HEK293 (cell line): ENCODE results near the gene CAV1.

Experiments used
- GLIS2 ChIP-seq: fragments of 450-650 bp; formaldehyde crosslinking; IDR thresholded peaks from 2 replicates; pipeline ENCODE4 v1.5.1; 2016; ENCODE audit warnings: missing biosample characterization, missing genetic modification characterization
- KLF10 ChIP-seq: fragments of 450-650 bp; IDR thresholded peaks from 2 replicates; pipeline ENCODE4 v1.5.1; 2018; ENCODE audit warnings: missing biosample characterization, mild to moderate bottlenecking, missing genetic modification characterization
- PRDM1 ChIP-seq: fragments of 450-650 bp; formaldehyde crosslinking; IDR thresholded peaks from 2 replicates; pipeline ENCODE4; 2016; ENCODE audit warnings: missing biosample characterization, missing genetic modification characterization
- SP3 ChIP-seq: fragments of 450-650 bp; formaldehyde crosslinking; IDR thresholded peaks from 2 replicates; pipeline ENCODE4 v1.5.1; 2016; ENCODE audit warnings: missing biosample characterization, missing genetic modification characterization
- ZBTB8A ChIP-seq: fragments of 450-650 bp; formaldehyde crosslinking; IDR thresholded peaks from 2 replicates; pipeline ENCODE4 v1.5.1; 2016; ENCODE audit warnings: missing biosample characterization, missing genetic modification characterization
- ZNF19 ChIP-seq: fragments of 450-650 bp; formaldehyde crosslinking; IDR thresholded peaks from 2 replicates; pipeline ENCODE4; 2016; ENCODE audit warnings: missing biosample characterization, missing genetic modification characterization, low read depth
- ZNF24 ChIP-seq: fragments of 450-650 bp; formaldehyde crosslinking; IDR thresholded peaks from 2 replicates; pipeline ENCODE4 v1.5.1; 2016; ENCODE audit warnings: missing biosample characterization, missing genetic modification characterization
- ZNF311 ChIP-seq: fragments of 450-650 bp; formaldehyde crosslinking; IDR thresholded peaks from 2 replicates; pipeline ENCODE4 v1.5.1; 2017; ENCODE audit warnings: missing biosample characterization, missing genetic modification characterization, borderline replicate concordance
- ZNF324 ChIP-seq: fragments of 450-650 bp; formaldehyde crosslinking; IDR thresholded peaks from 2 replicates; pipeline ENCODE4 v1.5.1; 2016; ENCODE audit warnings: missing biosample characterization, missing genetic modification characterization
- ZNF366 ChIP-seq: fragments of 450-650 bp; formaldehyde crosslinking; conservative IDR thresholded peaks from 2 replicates; pipeline ENCODE4 v1.5.1; 2016; ENCODE audit warnings: missing biosample characterization, missing genetic modification characterization
- ZNF404 ChIP-seq: fragments of 450-650 bp; formaldehyde crosslinking; IDR thresholded peaks from 2 replicates; pipeline ENCODE4 v1.5.1; 2017; ENCODE audit warnings: missing biosample characterization, missing genetic modification characterization
- ZNF521 ChIP-seq: fragments of 450-650 bp; formaldehyde crosslinking; IDR thresholded peaks from 2 replicates; pipeline ENCODE4 v1.5.1; 2017; ENCODE audit warnings: missing biosample characterization, mild to moderate bottlenecking, missing genetic modification characterization
- ZNF544 ChIP-seq: fragments of 450-650 bp; formaldehyde crosslinking; IDR thresholded peaks from 2 replicates; pipeline ENCODE4 v1.5.0; 2017; ENCODE audit warnings: missing biosample characterization, missing genetic modification characterization
- ZNF610 ChIP-seq: fragments of 450-650 bp; formaldehyde crosslinking; IDR thresholded peaks from 2 replicates; pipeline ENCODE4 v1.5.1; 2016; ENCODE audit warnings: missing biosample characterization, missing genetic modification characterization, borderline replicate concordance
- ZNF791 ChIP-seq: fragments of 450-650 bp; formaldehyde crosslinking; IDR thresholded peaks from 2 replicates; pipeline ENCODE4 v1.5.1; 2016; ENCODE audit warnings: missing biosample characterization, missing genetic modification characterization
- ZNF792 ChIP-seq: fragments of 450-650 bp; formaldehyde crosslinking; IDR thresholded peaks from 2 replicates; pipeline ENCODE4 v1.5.1; 2016; ENCODE audit warnings: missing biosample characterization, missing genetic modification characterization
- TF ChIP-seq, protein P1 (sequence below): fragments of 450-650 bp; formaldehyde crosslinking; IDR thresholded peaks from 2 replicates; pipeline ENCODE4 v1.5.1; 2017; ENCODE audit warnings: missing biosample characterization, missing genetic modification characterization
- TF ChIP-seq, protein P2 (sequence below): fragments of 450-650 bp; formaldehyde crosslinking; IDR thresholded peaks from 2 replicates; pipeline ENCODE4 v1.5.1; 2016; ENCODE audit warnings: missing biosample characterization, missing genetic modification characterization
- TF ChIP-seq, protein P3 (sequence below): fragments of 450-650 bp; formaldehyde crosslinking; optimal IDR thresholded peaks from 2 replicates; pipeline ENCODE3; 2016; ENCODE audit warnings: missing biosample characterization, mild to moderate bottlenecking, missing genetic modification characterization
- TF ChIP-seq, protein P4 (sequence below): fragments of 450-650 bp; formaldehyde crosslinking; IDR thresholded peaks from 2 replicates; pipeline ENCODE4 v1.5.1; 2016; ENCODE audit warnings: missing biosample characterization, missing genetic modification characterization
- TF ChIP-seq, protein P5 (sequence below): fragments of 450-650 bp; formaldehyde crosslinking; IDR thresholded peaks from 2 replicates; pipeline ENCODE4 v1.5.1; 2016; ENCODE audit warnings: missing biosample characterization, missing genetic modification characterization

The CAV1 gene

DNA sequence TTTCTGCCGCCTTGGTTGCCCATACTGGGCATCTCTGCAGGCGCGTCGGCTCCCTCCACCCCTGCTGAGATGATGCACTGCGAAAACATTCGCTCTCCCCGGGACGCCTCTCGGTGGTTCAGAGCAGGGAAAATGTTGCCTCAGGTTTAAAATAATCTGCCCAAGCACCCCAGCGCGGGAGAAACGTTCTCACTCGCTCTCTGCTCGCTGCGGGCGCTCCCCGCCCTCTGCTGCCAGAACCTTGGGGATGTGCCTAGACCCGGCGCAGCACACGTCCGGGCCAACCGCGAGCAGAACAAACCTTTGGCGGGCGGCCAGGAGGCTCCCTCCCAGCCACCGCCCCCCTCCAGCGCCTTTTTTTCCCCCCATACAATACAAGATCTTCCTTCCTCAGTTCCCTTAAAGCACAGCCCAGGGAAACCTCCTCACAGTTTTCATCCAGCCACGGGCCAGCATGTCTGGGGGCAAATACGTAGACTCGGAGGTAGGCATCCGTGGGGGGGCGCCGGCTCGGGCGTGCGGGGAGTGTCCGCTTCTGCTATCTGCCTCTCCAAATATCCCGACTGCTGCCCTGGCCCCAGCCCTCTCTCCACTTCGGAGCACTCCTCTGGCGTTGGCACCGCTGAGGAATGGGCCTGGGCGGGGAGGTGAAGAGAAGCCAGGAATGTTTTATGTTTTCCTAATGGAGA, at the start of gene CAV1 (continued):
- TF ChIP-seq, protein P1, sequence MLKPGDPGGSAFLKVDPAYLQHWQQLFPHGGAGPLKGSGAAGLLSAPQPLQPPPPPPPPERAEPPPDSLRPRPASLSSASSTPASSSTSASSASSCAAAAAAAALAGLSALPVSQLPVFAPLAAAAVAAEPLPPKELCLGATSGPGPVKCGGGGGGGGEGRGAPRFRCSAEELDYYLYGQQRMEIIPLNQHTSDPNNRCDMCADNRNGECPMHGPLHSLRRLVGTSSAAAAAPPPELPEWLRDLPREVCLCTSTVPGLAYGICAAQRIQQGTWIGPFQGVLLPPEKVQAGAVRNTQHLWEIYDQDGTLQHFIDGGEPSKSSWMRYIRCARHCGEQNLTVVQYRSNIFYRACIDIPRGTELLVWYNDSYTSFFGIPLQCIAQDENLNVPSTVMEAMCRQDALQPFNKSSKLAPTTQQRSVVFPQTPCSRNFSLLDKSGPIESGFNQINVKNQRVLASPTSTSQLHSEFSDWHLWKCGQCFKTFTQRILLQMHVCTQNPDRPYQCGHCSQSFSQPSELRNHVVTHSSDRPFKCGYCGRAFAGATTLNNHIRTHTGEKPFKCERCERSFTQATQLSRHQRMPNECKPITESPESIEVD: peak; percentile 12; the same call in 1 of the 2 replicates
- TF ChIP-seq ZNF792 (tag by site-specific recombination) (0 out of 2 replicates have a peak, but pooled peaks have one; percentile 42), SP3 (peak; percentile 57), ZNF324 (tag by site-specific recombination) (peak; percentile 37; the same call in 1 of the 2 replicates), ZNF791 (no peak), ZNF521 (no peak), KLF10 (peak; percentile 86), ZNF366 (tag by site-specific recombination) (peak; percentile 69), PRDM1 (tag by site-specific recombination) (peak; percentile 61; the same call in 1 of the 2 replicates), ZNF404 (tag by site-specific recombination) (no peak), ZBTB8A (tag by site-specific recombination) (peak; percentile 96), GLIS2 (peak; percentile 90; the same call in 1 of the 2 replicates), ZNF544 (tag by site-specific recombination) (no peak), ZNF19 (tag by site-specific recombination) (no peak), ZNF610 (tag by site-specific recombination) (peak; percentile 63; the same call in 1 of the 2 replicates), ZNF311 (tag by site-specific recombination) (no peak), ZNF24 (tag by site-specific recombination) (0 out of 2 replicates have a peak, but pooled peaks have one; percentile 64)
- TF ChIP-seq, protein P2, sequence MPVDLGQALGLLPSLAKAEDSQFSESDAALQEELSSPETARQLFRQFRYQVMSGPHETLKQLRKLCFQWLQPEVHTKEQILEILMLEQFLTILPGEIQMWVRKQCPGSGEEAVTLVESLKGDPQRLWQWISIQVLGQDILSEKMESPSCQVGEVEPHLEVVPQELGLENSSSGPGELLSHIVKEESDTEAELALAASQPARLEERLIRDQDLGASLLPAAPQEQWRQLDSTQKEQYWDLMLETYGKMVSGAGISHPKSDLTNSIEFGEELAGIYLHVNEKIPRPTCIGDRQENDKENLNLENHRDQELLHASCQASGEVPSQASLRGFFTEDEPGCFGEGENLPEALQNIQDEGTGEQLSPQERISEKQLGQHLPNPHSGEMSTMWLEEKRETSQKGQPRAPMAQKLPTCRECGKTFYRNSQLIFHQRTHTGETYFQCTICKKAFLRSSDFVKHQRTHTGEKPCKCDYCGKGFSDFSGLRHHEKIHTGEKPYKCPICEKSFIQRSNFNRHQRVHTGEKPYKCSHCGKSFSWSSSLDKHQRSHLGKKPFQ (tag by site-specific recombination): peak; percentile 82
- TF ChIP-seq, protein P3, sequence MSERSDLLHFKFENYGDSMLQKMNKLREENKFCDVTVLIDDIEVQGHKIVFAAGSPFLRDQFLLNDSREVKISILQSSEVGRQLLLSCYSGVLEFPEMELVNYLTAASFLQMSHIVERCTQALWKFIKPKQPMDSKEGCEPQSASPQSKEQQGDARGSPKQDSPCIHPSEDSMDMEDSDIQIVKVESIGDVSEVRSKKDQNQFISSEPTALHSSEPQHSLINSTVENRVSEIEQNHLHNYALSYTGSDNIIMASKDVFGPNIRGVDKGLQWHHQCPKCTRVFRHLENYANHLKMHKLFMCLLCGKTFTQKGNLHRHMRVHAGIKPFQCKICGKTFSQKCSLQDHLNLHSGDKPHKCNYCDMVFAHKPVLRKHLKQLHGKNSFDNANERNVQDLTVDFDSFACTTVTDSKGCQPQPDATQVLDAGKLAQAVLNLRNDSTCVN (tag by site-specific recombination): peak; percentile 78
- TF ChIP-seq, protein P4, sequence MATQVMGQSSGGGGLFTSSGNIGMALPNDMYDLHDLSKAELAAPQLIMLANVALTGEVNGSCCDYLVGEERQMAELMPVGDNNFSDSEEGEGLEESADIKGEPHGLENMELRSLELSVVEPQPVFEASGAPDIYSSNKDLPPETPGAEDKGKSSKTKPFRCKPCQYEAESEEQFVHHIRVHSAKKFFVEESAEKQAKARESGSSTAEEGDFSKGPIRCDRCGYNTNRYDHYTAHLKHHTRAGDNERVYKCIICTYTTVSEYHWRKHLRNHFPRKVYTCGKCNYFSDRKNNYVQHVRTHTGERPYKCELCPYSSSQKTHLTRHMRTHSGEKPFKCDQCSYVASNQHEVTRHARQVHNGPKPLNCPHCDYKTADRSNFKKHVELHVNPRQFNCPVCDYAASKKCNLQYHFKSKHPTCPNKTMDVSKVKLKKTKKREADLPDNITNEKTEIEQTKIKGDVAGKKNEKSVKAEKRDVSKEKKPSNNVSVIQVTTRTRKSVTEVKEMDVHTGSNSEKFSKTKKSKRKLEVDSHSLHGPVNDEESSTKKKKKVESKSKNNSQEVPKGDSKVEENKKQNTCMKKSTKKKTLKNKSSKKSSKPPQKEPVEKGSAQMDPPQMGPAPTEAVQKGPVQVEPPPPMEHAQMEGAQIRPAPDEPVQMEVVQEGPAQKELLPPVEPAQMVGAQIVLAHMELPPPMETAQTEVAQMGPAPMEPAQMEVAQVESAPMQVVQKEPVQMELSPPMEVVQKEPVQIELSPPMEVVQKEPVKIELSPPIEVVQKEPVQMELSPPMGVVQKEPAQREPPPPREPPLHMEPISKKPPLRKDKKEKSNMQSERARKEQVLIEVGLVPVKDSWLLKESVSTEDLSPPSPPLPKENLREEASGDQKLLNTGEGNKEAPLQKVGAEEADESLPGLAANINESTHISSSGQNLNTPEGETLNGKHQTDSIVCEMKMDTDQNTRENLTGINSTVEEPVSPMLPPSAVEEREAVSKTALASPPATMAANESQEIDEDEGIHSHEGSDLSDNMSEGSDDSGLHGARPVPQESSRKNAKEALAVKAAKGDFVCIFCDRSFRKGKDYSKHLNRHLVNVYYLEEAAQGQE (tag by site-specific recombination): no peak
- TF ChIP-seq, protein P5, sequence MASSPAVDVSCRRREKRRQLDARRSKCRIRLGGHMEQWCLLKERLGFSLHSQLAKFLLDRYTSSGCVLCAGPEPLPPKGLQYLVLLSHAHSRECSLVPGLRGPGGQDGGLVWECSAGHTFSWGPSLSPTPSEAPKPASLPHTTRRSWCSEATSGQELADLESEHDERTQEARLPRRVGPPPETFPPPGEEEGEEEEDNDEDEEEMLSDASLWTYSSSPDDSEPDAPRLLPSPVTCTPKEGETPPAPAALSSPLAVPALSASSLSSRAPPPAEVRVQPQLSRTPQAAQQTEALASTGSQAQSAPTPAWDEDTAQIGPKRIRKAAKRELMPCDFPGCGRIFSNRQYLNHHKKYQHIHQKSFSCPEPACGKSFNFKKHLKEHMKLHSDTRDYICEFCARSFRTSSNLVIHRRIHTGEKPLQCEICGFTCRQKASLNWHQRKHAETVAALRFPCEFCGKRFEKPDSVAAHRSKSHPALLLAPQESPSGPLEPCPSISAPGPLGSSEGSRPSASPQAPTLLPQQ (tag by site-specific recombination): peak; percentile 71; the same call in 1 of the 2 replicates
